ENCODE data around the gene DMD. TPM values are rescaled to one million over a fixed set of nuclear protein-coding genes. Genes with fewer than 3 reads are reported as not detected.

The DMD gene
- total and polyA plus RNA-seq, 2 of the 8 experiments (the other 6 are each of a cell fraction or from before 2014, with no cell fraction given), result 4.8 to 7.4 TPM

DNA sequence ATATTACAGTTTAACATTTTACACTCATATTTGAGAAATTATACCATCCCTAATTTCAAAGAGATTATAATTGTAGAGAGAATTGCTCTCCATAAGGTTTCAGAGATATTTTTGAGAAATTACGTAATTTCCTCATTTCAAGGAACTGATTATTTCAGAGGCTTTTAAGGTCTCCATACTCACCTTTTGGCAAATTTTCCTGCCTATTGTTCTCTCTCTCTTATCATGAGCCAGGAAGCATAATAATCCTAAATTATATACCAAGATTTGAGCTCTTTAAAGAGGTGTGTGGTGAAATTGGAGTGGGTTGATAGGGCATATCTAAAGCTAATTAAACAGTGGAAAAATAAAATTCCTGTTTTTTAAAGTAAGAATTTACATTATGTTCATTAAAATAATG is 1890.6 kb downstream of the DMD start (continued):
- TF ChIP-seq GTF2F1 (IDR thresholded peaks at IDR 0.05; ENCODE audit: borderline replicate concordance, low read depth, low read length), result no peak

All from H1 (cell line).